ENCODE measurements around the gene C8B. TPM values are rescaled to one million over a fixed set of nuclear protein-coding genes. Genes with fewer than 3 reads are reported as not detected.

Gene C8B
- total RNA-seq, 1 donor from 2014 or later = not detected

DNA sequence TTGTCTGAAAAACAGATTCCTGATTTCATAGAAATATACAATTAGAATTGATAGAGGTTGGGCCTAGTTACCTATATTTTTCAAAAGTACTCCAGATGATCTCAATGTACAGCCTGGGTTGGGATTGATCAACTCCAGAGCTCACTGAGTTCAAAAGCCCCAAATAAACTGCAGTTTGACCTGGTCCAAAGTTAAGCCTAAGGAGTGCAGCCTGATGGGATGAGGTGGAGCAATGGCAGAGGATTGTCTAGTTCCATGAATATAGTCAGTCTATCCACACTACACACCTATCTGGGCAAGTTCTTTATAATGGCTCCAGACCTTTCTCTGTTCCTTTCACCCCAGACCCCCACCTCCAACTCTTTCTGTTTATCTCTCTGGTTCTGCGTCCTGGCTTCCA, 62.0 kb downstream of the C8B start:
- intact Hi-C loops (cut with micrococcal nuclease) = no loop called here

DNA sequence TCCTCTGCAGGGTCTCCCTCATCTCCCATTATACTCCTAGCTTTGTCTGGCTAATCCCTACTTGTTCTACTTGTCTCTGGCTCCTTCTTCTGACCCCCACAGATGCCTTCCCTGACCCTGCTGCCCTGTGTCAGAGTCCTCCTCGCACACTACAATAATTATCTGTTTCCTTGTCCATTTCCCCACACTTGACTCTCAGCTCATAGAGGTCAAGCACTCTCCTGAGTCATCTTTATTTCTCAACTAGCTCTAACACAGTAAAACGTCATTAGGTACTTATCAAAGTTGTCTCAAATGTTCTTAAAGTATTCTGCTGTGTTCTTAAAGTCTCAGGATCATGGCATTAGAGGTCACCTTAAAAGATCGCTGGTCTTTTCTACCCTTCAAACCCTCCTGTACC, 64.1 kb downstream of the C8B start:
- intact Hi-C loops (cut with micrococcal nuclease) = no loop called here

DNA sequence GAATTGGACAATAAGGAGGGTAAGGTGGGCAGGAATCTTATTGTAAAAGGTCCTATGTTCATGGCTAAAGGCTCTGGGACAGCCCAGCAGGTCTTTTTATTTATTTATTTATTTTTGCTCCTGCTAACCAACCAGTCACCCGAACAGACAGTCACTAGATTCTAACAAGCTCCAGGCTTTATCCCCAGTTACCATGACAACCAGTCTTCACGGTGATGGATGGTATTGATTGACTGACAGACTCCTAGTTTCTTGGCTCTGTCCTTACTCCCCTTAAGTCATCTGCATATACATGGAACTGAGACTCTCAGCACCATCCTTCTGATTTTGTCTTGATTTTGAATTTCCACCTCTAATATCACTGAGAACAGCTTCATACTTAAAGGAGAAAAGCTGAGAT, 66.9 kb downstream of the C8B start:
- intact Hi-C loops (cut with micrococcal nuclease) = no loop called here

DNA sequence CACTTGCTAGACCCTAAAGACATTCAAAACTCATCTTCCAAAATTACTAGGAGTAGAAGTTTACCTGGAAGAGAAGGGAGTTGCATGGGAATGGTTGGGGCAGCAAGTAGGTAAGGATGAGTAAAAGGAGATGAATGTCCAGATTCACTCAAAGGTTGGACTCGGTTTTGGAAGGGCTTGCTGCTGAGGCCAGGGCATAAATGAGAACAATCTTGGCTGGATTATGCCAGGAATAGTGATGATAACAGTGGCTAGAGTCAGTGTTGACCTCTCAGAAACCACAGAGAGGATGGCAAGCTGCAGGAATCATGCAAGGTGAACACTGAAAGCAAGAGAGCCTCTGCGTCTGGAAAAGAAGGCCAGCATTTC, 67.8 kb downstream of the C8B start:
- intact Hi-C loops (cut with micrococcal nuclease) = no loop called here

DNA sequence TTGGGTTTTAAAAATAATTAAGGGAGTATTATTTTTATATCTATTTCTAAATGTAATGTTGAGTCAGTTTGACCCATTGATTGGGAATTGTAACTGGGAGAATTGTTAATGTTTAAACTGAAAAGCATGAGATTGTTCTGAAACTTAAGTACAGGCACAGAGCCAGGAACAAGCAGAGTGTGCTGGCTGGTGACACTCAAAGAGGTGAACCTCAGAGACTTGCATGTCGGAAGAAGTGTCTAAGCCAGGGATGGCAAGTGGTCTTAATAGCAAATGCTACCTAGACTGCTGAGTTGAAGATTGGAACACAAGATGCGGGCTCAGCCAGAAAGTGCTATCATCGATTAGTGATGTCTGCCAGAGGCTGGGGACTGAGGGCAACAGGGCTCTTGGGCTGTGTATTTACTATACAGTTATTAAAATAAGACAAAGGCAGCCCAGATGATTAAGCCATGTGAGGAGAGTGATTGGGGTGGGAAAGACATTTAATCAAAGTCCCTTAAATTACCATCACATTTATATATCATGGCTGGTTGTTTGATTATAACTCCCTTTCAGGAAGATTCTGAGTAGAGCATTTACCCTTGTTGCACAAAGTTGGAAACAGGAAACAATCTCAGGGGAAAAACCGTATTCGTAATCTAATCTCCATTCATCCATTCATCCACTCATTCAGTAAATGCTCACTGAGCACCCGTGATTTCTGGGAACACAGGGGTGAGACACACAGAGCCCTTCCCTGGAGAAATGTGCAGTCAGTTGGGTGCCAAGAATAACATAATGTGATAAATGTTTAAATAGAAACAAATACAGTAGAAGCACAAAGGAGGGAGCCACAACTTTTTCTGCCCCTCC, 68.4 kb downstream of the C8B start:
- intact Hi-C loops (cut with micrococcal nuclease) = no loop called here

DNA sequence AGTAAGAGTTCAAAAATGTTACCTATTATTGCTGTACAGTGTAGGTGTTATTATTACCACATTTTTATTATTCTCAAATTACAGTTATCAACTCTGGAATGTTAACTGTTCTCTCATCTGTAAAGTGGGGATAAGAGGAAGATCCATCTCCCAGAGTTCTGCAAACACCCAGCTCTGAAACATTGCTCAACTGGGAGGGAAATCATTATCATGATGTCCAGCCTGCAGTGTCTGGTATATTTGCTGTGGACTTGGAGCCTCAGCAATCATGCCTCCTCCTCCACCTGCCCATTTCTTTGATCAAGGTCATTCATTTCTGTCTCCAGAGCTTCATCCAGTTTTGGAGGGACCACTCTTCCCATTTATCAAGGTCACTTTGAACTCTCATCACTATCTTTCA, 71.8 kb downstream of the C8B start:
- intact Hi-C loops (cut with micrococcal nuclease) = no loop called here

DNA sequence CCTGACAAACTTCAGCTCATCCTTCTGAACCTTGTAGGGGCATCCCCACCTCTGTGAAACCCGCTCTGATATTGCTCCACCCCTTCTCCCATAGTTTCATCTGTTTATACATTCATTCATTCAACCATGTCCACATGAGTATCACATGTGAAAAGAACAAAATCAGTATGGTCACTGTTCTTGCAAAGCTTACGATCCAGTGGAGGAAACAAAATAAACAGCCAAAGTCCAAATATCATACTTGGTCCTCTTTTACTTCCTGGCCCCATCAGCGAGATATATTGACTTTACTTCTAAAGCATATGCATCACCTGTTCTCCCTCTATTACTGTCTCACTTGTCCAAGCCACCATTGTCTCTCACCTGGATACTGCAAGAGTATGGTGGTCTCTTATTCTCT, 75.6 kb downstream of the C8B start:
- intact Hi-C loops (cut with micrococcal nuclease) = no loop called here

DNA sequence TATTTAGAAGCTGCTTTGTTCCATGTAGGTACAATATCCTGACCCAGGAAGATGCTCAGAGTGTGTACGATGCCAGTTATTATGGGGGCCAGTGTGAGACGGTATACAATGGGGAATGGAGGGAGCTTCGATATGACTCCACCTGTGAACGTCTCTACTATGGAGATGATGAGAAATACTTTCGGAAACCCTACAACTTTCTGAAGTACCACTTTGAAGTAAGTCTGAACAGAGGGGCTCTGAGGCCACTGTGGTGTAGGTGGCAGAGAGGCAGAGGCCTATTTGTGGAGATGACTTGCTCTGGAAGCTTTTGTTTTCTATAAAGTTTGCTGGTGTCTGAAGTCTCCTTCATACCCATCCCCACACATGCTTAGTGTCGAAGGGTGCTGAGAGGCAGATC, 84.4 kb downstream of the C8B start:
- intact Hi-C loops (cut with micrococcal nuclease) = no loop called here

DNA sequence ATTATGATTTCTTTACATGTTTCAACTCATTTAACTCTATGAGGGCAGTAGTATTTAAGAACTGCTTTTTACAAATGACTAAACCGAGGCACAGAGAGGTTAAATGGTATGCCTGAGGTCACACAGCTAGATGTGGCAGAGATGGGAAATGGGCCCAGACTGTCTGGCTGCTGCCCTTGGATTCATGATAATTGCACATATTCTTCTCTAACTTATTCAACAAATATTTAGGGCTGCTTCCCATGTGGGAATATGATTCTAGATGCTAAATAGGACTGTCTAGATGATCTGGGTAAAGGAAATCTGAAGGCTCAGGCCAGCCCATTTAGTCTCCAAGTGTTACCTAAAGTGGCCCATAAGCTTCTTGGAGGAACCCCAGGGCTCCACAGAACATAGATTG, 85.0 kb downstream of the C8B start:
- intact Hi-C loops (cut with micrococcal nuclease) = no loop called here

Other genes starting within 250 kb of the C8B start
- not detected in 2 replicates for gene FYB2, start 146.6 kb downstream of the C8B start, total RNA-seq
- not detected in 2 replicates for gene C8A, start 111.2 kb downstream of the C8B start, total RNA-seq